Smooth muscle cell of the brain vasculature (primary cell): ENCODE data around the gene OPRD1.
"Not testable (repeated sequence)": the region's sequence is repeated elsewhere in the genome, so short reads cannot be mapped to it uniquely, and the experiment has no call there.

ENCODE experiments used
- DNase-seq: peaks from one replicate; pipeline ENCODE4 v3.0.0-alpha.2; 2012; ENCODE audit warnings: low read depth, low spot score

Gene OPRD1

GRCh38 chr1:28801461-28801860, 10.5 kb upstream of the OPRD1 start:
- no peak for DNase-seq

GRCh38 chr1:28803051-28803450, 8.9 kb upstream of the OPRD1 start:
- DNase-seq = no peak

GRCh38 chr1:28803662-28804061, 8.3 kb upstream of the OPRD1 start:
- DNase-seq = no peak

GRCh38 chr1:28804071-28804470, 7.9 kb upstream of the OPRD1 start:
- no peak for DNase-seq

GRCh38 chr1:28807046-28807445, 4.9 kb upstream of the OPRD1 start:
- no peak for DNase-seq

- DNase-seq = no peak
These were observed 4.0 kb upstream of the OPRD1 start for GRCh38 chr1:28807986-28808385.

- no peak for DNase-seq
These were observed 603 bp upstream of the OPRD1 start for GRCh38 chr1:28811369-28811765.

- no peak for DNase-seq
These were observed 899 bp downstream of the OPRD1 start for GRCh38 chr1:28812669-28813468.

GRCh38 chr1:28813931-28814465, 2.0 kb downstream of the OPRD1 start:
- no peak for DNase-seq

GRCh38 chr1:28815533-28816185, 3.7 kb downstream of the OPRD1 start:
- no peak for DNase-seq

GRCh38 chr1:28817133-28817532, 5.2 kb downstream of the OPRD1 start:
- DNase-seq = no peak

GRCh38 chr1:28819020-28819419, 7.0 kb downstream of the OPRD1 start:
- no peak for DNase-seq

- DNase-seq = no peak
These were observed 10.8 kb downstream of the OPRD1 start for GRCh38 chr1:28822799-28823198.

GRCh38 chr1:28824061-28824460, 12.1 kb downstream of the OPRD1 start:
- not testable (repeated sequence) for DNase-seq

GRCh38 chr1:28828227-28828858, 16.4 kb downstream of the OPRD1 start:
- DNase-seq = not testable (repeated sequence)

- no peak for DNase-seq
These were observed 18.8 kb downstream of the OPRD1 start for GRCh38 chr1:28830814-28831213.

GRCh38 chr1:28832966-28833365, 21.0 kb downstream of the OPRD1 start:
- DNase-seq = no peak

GRCh38 chr1:28833381-28833780, 21.4 kb downstream of the OPRD1 start:
- DNase-seq = no peak

- DNase-seq = no peak
These were observed 23.3 kb downstream of the OPRD1 start for GRCh38 chr1:28835237-28835650.

- DNase-seq = no peak
These were observed 24.5 kb downstream of the OPRD1 start for GRCh38 chr1:28836421-28836956.

- no peak for DNase-seq
These were observed 29.1 kb downstream of the OPRD1 start for GRCh38 chr1:28840928-28841544.
